ENCODE data around the gene MFSD2A. TPM values are rescaled to one million over a fixed set of nuclear protein-coding genes. Genes with fewer than 3 reads are reported as not detected.

The MFSD2A gene
- total RNA-seq, 1 donor from 2014 or later: 11.1 TPM

GRCh38 chr1:39952359-39953110, 2.4 kb upstream of the MFSD2A start:
- Histone ChIP-seq H3K4me3 (ENCODE audit: low read depth, low read length) (no peak overlapping the region), H3K27me3 (ENCODE audit: control insufficient read depth, insufficient read depth, low read length) (no peaks in the 10 kb centered on the region), H3K36me3 (ENCODE audit: control insufficient read depth, insufficient read depth, low read length) (peaks cover 3% of the 10 kb centered on the region)
- FAIRE-seq: no peak
- TF ChIP-seq CTCF (IDR thresholded peaks at IDR 0.05; ENCODE audit: insufficient read depth, low read length, severe bottlenecking): no peak
- no peak for DNase-seq (ENCODE audit: low read depth)

GRCh38 chr1:39954324-39954869, 548 bp upstream of the MFSD2A start:
- FAIRE-seq (no peak), DNase-seq (ENCODE audit: low read depth) (no peak)
- H3K4me3 ChIP-seq (ENCODE audit: low read depth, low read length): peak overlapping the region; percentile 76
- H3K36me3 ChIP-seq (ENCODE audit: control insufficient read depth, insufficient read depth, low read length): peaks cover 10% of the 10 kb centered on the region
- no peaks in the 10 kb centered on the region for H3K27me3 ChIP-seq (ENCODE audit: control insufficient read depth, insufficient read depth, low read length)
- TF ChIP-seq CTCF (IDR thresholded peaks at IDR 0.05; ENCODE audit: insufficient read depth, low read length, severe bottlenecking): no peak

- Histone ChIP-seq H3K27me3 (ENCODE audit: control insufficient read depth, insufficient read depth, low read length) (no peaks in the 10 kb centered on the region), H3K36me3 (ENCODE audit: control insufficient read depth, insufficient read depth, low read length) (peaks cover 13% of the 10 kb centered on the region), H3K4me3 (ENCODE audit: low read depth, low read length) (peak overlapping the region; percentile 76)
- TF ChIP-seq CTCF (IDR thresholded peaks at IDR 0.05; ENCODE audit: insufficient read depth, low read length, severe bottlenecking): no peak
- FAIRE-seq (no peak), DNase-seq (ENCODE audit: low read depth) (peak; percentile 78)
Measured at GRCh38 chr1:39955547-39956539, 898 bp downstream of the MFSD2A start.

- FAIRE-seq (no peak), DNase-seq (ENCODE audit: low read depth) (peak; percentile 48)
- Histone ChIP-seq H3K36me3 (ENCODE audit: control insufficient read depth, insufficient read depth, low read length) (peaks cover 17% of the 10 kb centered on the region), H3K27me3 (ENCODE audit: control insufficient read depth, insufficient read depth, low read length) (no peaks in the 10 kb centered on the region), H3K4me3 (ENCODE audit: low read depth, low read length) (no peak overlapping the region)
- no peak for TF ChIP-seq CTCF (IDR thresholded peaks at IDR 0.05; ENCODE audit: insufficient read depth, low read length, severe bottlenecking)
Measured at GRCh38 chr1:39957299-39958015, 2.5 kb downstream of the MFSD2A start.

- no peak for TF ChIP-seq CTCF (IDR thresholded peaks at IDR 0.05; ENCODE audit: insufficient read depth, low read length, severe bottlenecking)
- DNase-seq (ENCODE audit: low read depth) (no peak), FAIRE-seq (peak; percentile 87)
- Histone ChIP-seq H3K36me3 (ENCODE audit: control insufficient read depth, insufficient read depth, low read length) (peaks cover 22% of the 10 kb centered on the region), H3K4me3 (ENCODE audit: low read depth, low read length) (no peak overlapping the region), H3K27me3 (ENCODE audit: control insufficient read depth, insufficient read depth, low read length) (no peaks in the 10 kb centered on the region)
Measured at GRCh38 chr1:39958403-39959200, 3.7 kb downstream of the MFSD2A start.
